Ectodermal cell (in vitro differentiated cells): ENCODE measurements around the gene PIGL.
A peak's percentile ranks its signal among the peaks of the same experiment; 100 is the strongest.

Experiments
- H3K27ac ChIP-seq: 2 replicates; pipeline ENCODE4 v1.7.0; 2013; ENCODE audit warnings: mild to moderate bottlenecking, low read depth, low read length; ENCODE audit not compliant: insufficient read depth, poor library complexity, severe bottlenecking
- H3K27me3 ChIP-seq: 2 replicates; pipeline ENCODE4 v1.7.0; 2013; ENCODE audit warnings: mild to moderate bottlenecking, low read length; ENCODE audit not compliant: insufficient read depth, control insufficient read depth, poor library complexity, severe bottlenecking
- H3K36me3 ChIP-seq: one replicate; pipeline ENCODE4 v1.7.0; 2013; ENCODE audit warnings: low read length; ENCODE audit not compliant: control insufficient read depth, insufficient read depth
- H3K4me1 ChIP-seq: one replicate; pipeline ENCODE4 v1.7.0; 2013; ENCODE audit warnings: low read length; ENCODE audit not compliant: control insufficient read depth, insufficient read depth
- H3K4me3 ChIP-seq: 2 replicates; pipeline ENCODE4 v1.7.0; 2013; ENCODE audit warnings: low read depth, low read length, control low read depth; ENCODE audit not compliant: insufficient read depth
- H3K9me3 ChIP-seq: 2 replicates; pipeline ENCODE4 v1.7.0; 2013; ENCODE audit warnings: mild to moderate bottlenecking, low read length, moderate library complexity; ENCODE audit not compliant: control insufficient read depth
- WGBS, 2 experiments: methylation state at CpG; one replicate each; pipeline ENCODE4 v1.1.7; 2013; ENCODE audit warnings: missing lambda C conversion rate in 2 of 2; 5-methylcytosine and 5-hydroxymethylcytosine counted together

Gene PIGL

DNA sequence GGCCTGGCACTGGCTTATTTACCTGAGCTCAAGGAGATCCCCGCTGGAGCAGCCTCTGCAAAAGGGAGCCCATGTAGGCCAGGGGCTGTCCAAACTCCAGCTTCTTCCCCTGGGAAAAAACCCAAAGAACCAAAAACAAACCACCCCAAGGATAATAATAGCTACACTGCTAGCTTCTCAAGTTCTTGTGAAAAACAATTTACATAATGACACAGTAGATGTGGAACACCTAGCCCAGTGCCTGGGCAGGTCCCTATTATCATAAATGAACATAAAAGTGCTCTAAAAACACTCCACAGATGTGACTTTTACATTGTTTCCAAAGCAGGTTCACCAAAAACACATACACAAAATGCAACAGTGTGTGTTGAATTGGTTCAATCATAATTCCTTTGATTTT, 109.0 kb downstream of the PIGL start:
- Histone ChIP-seq H3K27ac (no peak overlapping the region), H3K27me3 (no peaks in the 10 kb centered on the region), H3K4me3 (no peak overlapping the region), H3K36me3 (no peaks in the 10 kb centered on the region), H3K4me1 (no peaks in the 10 kb centered on the region), H3K9me3 (no peaks in the 10 kb centered on the region)
- WGBS, 2 experiments = 92 to 96% methylated on average over 1 of the region's 1 CpG

GRCh38 chr17:16327018-16327417, 110.0 kb downstream of the PIGL start:
- H3K27ac ChIP-seq = no peak overlapping the region
- no peak overlapping the region for H3K4me3 ChIP-seq
- WGBS, 2 experiments = 92 to 94% methylated on average over 3 of the region's 3 CpGs
- H3K27me3 ChIP-seq = no peaks in the 10 kb centered on the region
- H3K36me3 ChIP-seq = no peaks in the 10 kb centered on the region
- no peaks in the 10 kb centered on the region for H3K4me1 ChIP-seq
- H3K9me3 ChIP-seq = no peaks in the 10 kb centered on the region

DNA sequence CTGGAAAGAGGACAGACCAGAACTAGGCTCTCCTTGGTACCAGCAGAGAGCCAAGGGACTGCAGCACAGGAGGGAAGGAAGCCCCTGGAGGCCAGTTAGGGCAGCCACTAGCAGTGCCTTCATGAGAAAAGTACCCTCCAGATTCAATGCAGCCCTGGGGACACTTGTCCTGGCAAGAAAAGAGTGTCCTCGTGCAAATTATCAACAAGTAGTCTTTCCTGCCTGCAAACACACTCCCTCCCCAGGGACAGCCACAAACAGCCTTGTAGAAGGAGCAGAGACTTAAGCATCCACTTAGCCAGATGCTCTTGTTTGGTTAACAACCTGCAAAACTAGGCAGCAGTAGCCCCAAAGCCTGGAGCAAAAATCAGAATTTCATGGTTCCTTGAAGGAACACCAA, 112.0 kb downstream of the PIGL start:
- Histone ChIP-seq H3K27ac (peak overlapping the region; percentile 13), H3K27me3 (no peaks in the 10 kb centered on the region), H3K4me3 (no peak overlapping the region), H3K4me1 (no peaks in the 10 kb centered on the region), H3K36me3 (no peaks in the 10 kb centered on the region), H3K9me3 (no peaks in the 10 kb centered on the region)
- WGBS, 2 experiments = 81% methylated on average over 1 of the region's 1 CpG

GRCh38 chr17:16329519-16330271, 112.7 kb downstream of the PIGL start:
- no peaks in the 10 kb centered on the region for H3K27me3 ChIP-seq
- H3K4me1 ChIP-seq = no peaks in the 10 kb centered on the region
- H3K4me3 ChIP-seq = no peak overlapping the region
- H3K9me3 ChIP-seq = no peaks in the 10 kb centered on the region
- WGBS, 2 experiments = 89 to 90% methylated on average over 11 of the region's 11 CpGs
- no peak overlapping the region for H3K27ac ChIP-seq
- H3K36me3 ChIP-seq = no peaks in the 10 kb centered on the region

- no peaks in the 10 kb centered on the region for H3K27me3 ChIP-seq
- no peaks in the 10 kb centered on the region for H3K9me3 ChIP-seq
- no peaks in the 10 kb centered on the region for H3K4me1 ChIP-seq
- 95 to 99% methylated on average over 2 to 3 of the region's 3 CpGs for WGBS, 2 experiments
- no peak overlapping the region for H3K27ac ChIP-seq
- peaks cover 11% of the 10 kb centered on the region for H3K36me3 ChIP-seq
- no peak overlapping the region for H3K4me3 ChIP-seq
These were observed 121.4 kb downstream of the PIGL start for GRCh38 chr17:16338391-16338790.

GRCh38 chr17:16339402-16339801, 122.4 kb downstream of the PIGL start:
- Histone ChIP-seq H3K27ac (no peak overlapping the region), H3K4me3 (no peak overlapping the region), H3K27me3 (no peaks in the 10 kb centered on the region), H3K4me1 (no peaks in the 10 kb centered on the region), H3K9me3 (no peaks in the 10 kb centered on the region), H3K36me3 (peaks cover 16% of the 10 kb centered on the region)
- 100% methylated on average over 1 of the region's 1 CpG for WGBS, 2 experiments

- Histone ChIP-seq H3K36me3 (peaks cover 18% of the 10 kb centered on the region), H3K4me3 (no peak overlapping the region), H3K4me1 (no peaks in the 10 kb centered on the region), H3K9me3 (no peaks in the 10 kb centered on the region), H3K27me3 (no peaks in the 10 kb centered on the region), H3K27ac (no peak overlapping the region)
- 86 to 90% methylated on average over 1 of the region's 1 CpG for WGBS, 2 experiments
These were observed 122.9 kb downstream of the PIGL start for GRCh38 chr17:16339959-16340358.

- no peaks in the 10 kb centered on the region for H3K9me3 ChIP-seq
- WGBS, 2 experiments = 95 to 97% methylated on average over 4 of the region's 4 CpGs
- no peak overlapping the region for H3K27ac ChIP-seq
- no peaks in the 10 kb centered on the region for H3K4me1 ChIP-seq
- peaks cover 26% of the 10 kb centered on the region for H3K36me3 ChIP-seq
- no peaks in the 10 kb centered on the region for H3K27me3 ChIP-seq
- no peak overlapping the region for H3K4me3 ChIP-seq
These were observed 126.0 kb downstream of the PIGL start for GRCh38 chr17:16342979-16343378.

DNA sequence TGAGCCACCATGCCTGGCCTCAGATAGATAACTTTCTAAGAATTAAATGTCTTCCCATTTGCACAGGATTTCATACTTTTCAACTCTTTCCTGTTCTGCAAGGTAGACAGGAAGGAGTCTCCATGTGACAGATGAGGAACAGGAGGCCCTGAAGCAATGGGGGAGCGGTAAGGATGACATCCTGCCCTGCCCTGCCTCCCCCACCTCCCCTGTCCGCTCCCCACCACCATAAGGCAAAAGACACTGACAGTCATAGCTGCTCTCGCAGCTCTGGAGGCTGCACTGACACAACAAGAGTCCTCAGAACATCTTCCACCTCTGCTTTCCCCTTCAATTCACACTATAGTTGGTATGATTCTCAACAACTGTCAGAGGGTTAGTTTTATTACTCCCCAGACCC, 126.6 kb downstream of the PIGL start:
- WGBS, 2 experiments = 96% methylated on average over 3 of the region's 3 CpGs
- no peak overlapping the region for H3K4me3 ChIP-seq
- H3K27ac ChIP-seq = no peak overlapping the region
- no peaks in the 10 kb centered on the region for H3K27me3 ChIP-seq
- H3K9me3 ChIP-seq = no peaks in the 10 kb centered on the region
- H3K4me1 ChIP-seq = no peaks in the 10 kb centered on the region
- H3K36me3 ChIP-seq = peaks cover 31% of the 10 kb centered on the region

DNA sequence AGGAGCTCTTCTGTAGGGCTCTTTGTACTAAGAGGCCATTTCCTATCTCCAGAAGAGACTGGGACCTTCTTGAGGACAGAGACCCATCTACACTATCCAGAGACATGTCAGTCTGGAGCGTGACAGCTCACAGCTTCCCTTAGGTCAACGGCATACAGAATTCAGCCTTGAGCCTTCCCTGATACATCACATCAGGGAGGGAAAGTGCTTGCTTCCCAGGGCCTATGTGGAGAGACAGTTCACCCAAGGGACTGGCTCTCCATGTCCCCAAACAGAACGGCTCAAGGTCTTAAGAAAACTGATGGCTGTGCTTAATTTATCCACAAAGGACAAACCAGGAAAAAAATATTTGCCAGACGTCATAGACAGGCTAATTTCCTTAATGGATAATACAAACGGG, 128.6 kb downstream of the PIGL start:
- Histone ChIP-seq H3K4me3 (no peak overlapping the region), H3K9me3 (no peaks in the 10 kb centered on the region), H3K36me3 (peaks cover 43% of the 10 kb centered on the region), H3K4me1 (no peaks in the 10 kb centered on the region), H3K27me3 (no peaks in the 10 kb centered on the region), H3K27ac (no peak overlapping the region)
- WGBS, 2 experiments = 94% methylated on average over 5 of the region's 5 CpGs
